ENCODE measurements around the gene SLC6A5.

GRCh38 chr11:20672575-20672974 lies 73.2 kb downstream of the SLC6A5 start:
- TF ChIP-seq EP300 (IDR thresholded peaks at IDR 0.05; ENCODE audit: low read length), result no peak
- no peak for TF ChIP-seq IFI16 (CRISPR knock-in tag; IDR thresholded peaks at IDR 0.05)
- no peak for TF ChIP-seq NFXL1 (CRISPR knock-in tag; IDR thresholded peaks at IDR 0.05)
- TF ChIP-seq ZNF232 (CRISPR knock-in tag; IDR thresholded peaks at IDR 0.05), result no peak
- TF ChIP-seq RBM25 (IDR thresholded peaks at IDR 0.05; ENCODE audit: low read depth, low read length, severe bottlenecking), result no peak
- no peak for TF ChIP-seq GATA2 (CRISPR knock-in tag; IDR thresholded peaks at IDR 0.05)
- no peak for TF ChIP-seq NCOR1 (IDR thresholded peaks at IDR 0.05)
- no peak for TF ChIP-seq CEBPB (tag; IDR thresholded peaks at IDR 0.05)

Measured in K562 (cell line).